Large intestine (tissue), 3 donors: ENCODE measurements around the gene NRXN2. TPM values are rescaled to one million over a fixed set of nuclear protein-coding genes. Genes with fewer than 3 reads are reported as not detected.

Experiments used
- DNase-seq, 2 donors: peaks; one replicate each; pipeline versions ENCODE4 v3.0.0 to v3.0.0-alpha.2; 2013
- H3K27ac ChIP-seq: one replicate; pipeline ENCODE4 v1.5.1; 2013; ENCODE audit warnings: low read length
- H3K27me3 ChIP-seq: 2 replicates; pipeline ENCODE4 v1.6.1; 2013; ENCODE audit warnings: low read length; ENCODE audit not compliant: control insufficient read depth, insufficient read depth
- H3K36me3 ChIP-seq: 2 replicates; pipeline ENCODE4 v1.6.1; 2013; ENCODE audit warnings: low read length; ENCODE audit not compliant: control insufficient read depth, insufficient read depth
- H3K4me1 ChIP-seq: one replicate; pipeline ENCODE4 v1.6.1; 2013; ENCODE audit warnings: low read length; ENCODE audit not compliant: control insufficient read depth, insufficient read depth
- H3K4me3 ChIP-seq: one replicate; pipeline ENCODE4 v1.5.1; 2013; ENCODE audit warnings: low read length
- H3K9me3 ChIP-seq: one replicate; pipeline ENCODE4 v1.6.1; 2013; ENCODE audit warnings: mild to moderate bottlenecking, low read depth, low read length, moderate library complexity; ENCODE audit not compliant: control insufficient read depth
- WGBS: methylation state at CpG from one replicate; pipeline ENCODE4 v1.1.5; 2013; ENCODE audit warnings: low lambda C conversion rate; ENCODE audit not compliant: insufficient coverage; 5-methylcytosine and 5-hydroxymethylcytosine counted together
- polyA plus RNA-seq: library from polyadenylated mRNA; unstranded; fragments of 120-200 nt; gene quantifications from one replicate; pipeline ENCODE4 v1.2.1, GENCODE V29; 2013

NRXN2 gene
- polyA plus RNA-seq, 1 donor = 13.8 TPM

- no peak for DNase-seq
- H3K4me3 ChIP-seq = no peak overlapping the region
- no peaks in the 10 kb centered on the region for H3K36me3 ChIP-seq
- H3K4me1 ChIP-seq = no peaks in the 10 kb centered on the region
- no peaks in the 10 kb centered on the region for H3K9me3 ChIP-seq
- H3K27me3 ChIP-seq = peaks cover 36% of the 10 kb centered on the region
- no peak overlapping the region for H3K27ac ChIP-seq
- 65% methylated on average over 4 of the region's 19 CpGs for whole genome bisulfite sequencing
Measured at GRCh38 chr11:64687643-64688533, 35.1 kb downstream of the NRXN2 start.

GRCh38 chr11:64687204-64687603 lies 35.8 kb downstream of the NRXN2 start:
- DNase-seq = no peak
- Histone ChIP-seq H3K27ac (no peak overlapping the region), H3K4me1 (no peaks in the 10 kb centered on the region), H3K4me3 (no peak overlapping the region), H3K36me3 (no peaks in the 10 kb centered on the region), H3K9me3 (no peaks in the 10 kb centered on the region), H3K27me3 (peaks cover 36% of the 10 kb centered on the region)
- no CpG with 5 or more reads among the region's 6 CpGs for WGBS

GRCh38 chr11:64686466-64687170 lies 36.4 kb downstream of the NRXN2 start:
- 100% methylated on average over 1 of the region's 9 CpGs for WGBS
- Histone ChIP-seq H3K27ac (no peak overlapping the region), H3K36me3 (no peaks in the 10 kb centered on the region), H3K4me3 (no peak overlapping the region), H3K4me1 (no peaks in the 10 kb centered on the region), H3K27me3 (peaks cover 36% of the 10 kb centered on the region), H3K9me3 (no peaks in the 10 kb centered on the region)
- DNase-seq = no peak

GRCh38 chr11:64685536-64685935 lies 37.5 kb downstream of the NRXN2 start:
- H3K9me3 ChIP-seq = no peaks in the 10 kb centered on the region
- DNase-seq = no peak
- WGBS = no CpG with 5 or more reads among the region's 18 CpGs
- peaks cover 28% of the 10 kb centered on the region for H3K27me3 ChIP-seq
- H3K4me3 ChIP-seq = no peak overlapping the region
- no peaks in the 10 kb centered on the region for H3K4me1 ChIP-seq
- H3K36me3 ChIP-seq = no peaks in the 10 kb centered on the region
- H3K27ac ChIP-seq = no peak overlapping the region

- DNase-seq = no peak
- no peak overlapping the region for H3K4me3 ChIP-seq
- H3K27ac ChIP-seq = no peak overlapping the region
- H3K9me3 ChIP-seq = no peaks in the 10 kb centered on the region
- H3K27me3 ChIP-seq = peaks cover 30% of the 10 kb centered on the region
- H3K36me3 ChIP-seq = no peaks in the 10 kb centered on the region
- WGBS = 60% methylated on average over 3 of the region's 8 CpGs
- no peaks in the 10 kb centered on the region for H3K4me1 ChIP-seq
Measured at GRCh38 chr11:64684357-64684756, 38.6 kb downstream of the NRXN2 start.

- Histone ChIP-seq H3K4me3 (no peak overlapping the region), H3K4me1 (no peaks in the 10 kb centered on the region), H3K27me3 (peaks cover 57% of the 10 kb centered on the region), H3K36me3 (no peaks in the 10 kb centered on the region), H3K9me3 (no peaks in the 10 kb centered on the region), H3K27ac (no peak overlapping the region)
- 43% methylated on average over 2 of the region's 4 CpGs for WGBS
- DNase-seq = no peak
Measured at GRCh38 chr11:64681171-64681570, 41.8 kb downstream of the NRXN2 start.

- H3K4me1 ChIP-seq = no peaks in the 10 kb centered on the region
- H3K27ac ChIP-seq = no peak overlapping the region
- H3K27me3 ChIP-seq = peaks cover 69% of the 10 kb centered on the region
- H3K9me3 ChIP-seq = no peaks in the 10 kb centered on the region
- H3K4me3 ChIP-seq = no peak overlapping the region
- WGBS = no CpG with 5 or more reads among the region's 2 CpGs
- H3K36me3 ChIP-seq = no peaks in the 10 kb centered on the region
- DNase-seq = no peak
Measured at GRCh38 chr11:64679846-64680245, 43.2 kb downstream of the NRXN2 start.

GRCh38 chr11:64677441-64678023 lies 45.5 kb downstream of the NRXN2 start:
- Histone ChIP-seq H3K4me3 (no peak overlapping the region), H3K4me1 (peaks cover 6% of the 10 kb centered on the region), H3K27ac (no peak overlapping the region), H3K27me3 (peaks cover 66% of the 10 kb centered on the region), H3K36me3 (no peaks in the 10 kb centered on the region), H3K9me3 (no peaks in the 10 kb centered on the region)
- no CpG with 5 or more reads among the region's 6 CpGs for WGBS
- no peak for DNase-seq

- Histone ChIP-seq H3K4me3 (no peak overlapping the region), H3K9me3 (no peaks in the 10 kb centered on the region), H3K27ac (no peak overlapping the region), H3K4me1 (peaks cover 6% of the 10 kb centered on the region), H3K27me3 (peaks cover 62% of the 10 kb centered on the region), H3K36me3 (no peaks in the 10 kb centered on the region)
- WGBS = no CpG with 5 or more reads among the region's 2 CpGs
- no peak for DNase-seq
Measured at GRCh38 chr11:64676261-64676615, 46.8 kb downstream of the NRXN2 start.

GRCh38 chr11:64675450-64676260 lies 47.3 kb downstream of the NRXN2 start:
- WGBS = no CpG with 5 or more reads among the region's 19 CpGs
- H3K9me3 ChIP-seq = no peaks in the 10 kb centered on the region
- peak; percentile 48 to 58 for DNase-seq

More at GRCh38 chr11:64675450-64676260, 47.3 kb downstream of the NRXN2 start:
- peaks cover 9% of the 10 kb centered on the region for H3K4me1 ChIP-seq
- H3K36me3 ChIP-seq = no peaks in the 10 kb centered on the region
- no peak overlapping the region for H3K27ac ChIP-seq
- peaks cover 62% of the 10 kb centered on the region for H3K27me3 ChIP-seq
- no peak overlapping the region for H3K4me3 ChIP-seq
